SU-DHL-6 (cell line): ENCODE measurements around the gene PDE1A.
"Not testable (repeated sequence)": the region's sequence is repeated elsewhere in the genome, so short reads cannot be mapped to it uniquely, and the experiment has no call there.

ENCODE experiments used
- H2AFZ ChIP-seq: fragments of 200-600 bp; sonication (generic); 2 replicates; pipeline ENCODE4 v1.6.1; 2014; ENCODE audit warnings: low read depth, mild to moderate bottlenecking, moderate library complexity, mixed read lengths, antibody characterized with exemption, low read length; ENCODE audit not compliant: severe bottlenecking
- H3F3A ChIP-seq: fragments of 200-600 bp; shearing (Covaris generic); 2 replicates; pipeline ENCODE4 v1.6.0; 2016; ENCODE audit warnings: antibody characterized with exemption, mild to moderate bottlenecking; ENCODE audit not compliant: insufficient read depth
- H3K27ac ChIP-seq: fragments of 200-600 bp; sonication (generic); 2 replicates; pipeline ENCODE4 v1.5.1; 2016; ENCODE audit warnings: low read depth, mild to moderate bottlenecking, low read length, moderate library complexity, mixed read lengths
- H3K27me3 ChIP-seq: fragments of 200-600 bp; sonication (generic), shearing (Covaris generic); 2 replicates; pipeline ENCODE4 v1.6.0; 2014; ENCODE audit warnings: mild to moderate bottlenecking, low read length
- H3K36me3 ChIP-seq: fragments of 200-600 bp; sonication (generic); 2 replicates; pipeline ENCODE4 v1.6.1; 2014; ENCODE audit warnings: mild to moderate bottlenecking, low read length, mixed read lengths
- H3K4me2 ChIP-seq: fragments of 300-600, 200-600 bp; shearing (Covaris generic), sonication (generic); 2 replicates; pipeline ENCODE4 v1.6.0; 2014; ENCODE audit warnings: low read length, low read depth, mild to moderate bottlenecking; ENCODE audit not compliant: poor library complexity, severe bottlenecking
- H3K4me3 ChIP-seq: fragments of 200-600 bp; sonication (generic); 2 replicates; pipeline ENCODE4 v1.5.1; 2014; ENCODE audit warnings: antibody characterized with exemption, low read length, mild to moderate bottlenecking, mixed read lengths; ENCODE audit not compliant: insufficient read depth, poor library complexity, severe bottlenecking
- H3K79me2 ChIP-seq: fragments of 200-600 bp; sonication (generic); 2 replicates; pipeline ENCODE4 v1.6.1; 2014; ENCODE audit warnings: mild to moderate bottlenecking, low read length, moderate library complexity; ENCODE audit not compliant: insufficient read depth
- H3K9ac ChIP-seq: fragments of 200-600 bp; sonication (generic); 2 replicates; pipeline ENCODE4 v1.7.0; 2014; ENCODE audit warnings: mild to moderate bottlenecking, low read length
- H3K9me2 ChIP-seq: fragments of 200-600 bp; sonication (generic); replicated peaks from 2 replicates; pipeline ENCODE4 v1.6.1; 2014; ENCODE audit warnings: low read length; ENCODE audit not compliant: insufficient read depth
- H3K9me3 ChIP-seq: fragments of 200-600 bp; sonication (generic); 2 replicates; pipeline ENCODE4 v1.6.1; 2014; ENCODE audit warnings: low read length, mixed read lengths; ENCODE audit not compliant: insufficient read depth
- H4K20me1 ChIP-seq: fragments of 200-600 bp; sonication (generic); 2 replicates; pipeline ENCODE4 v1.6.1; 2014; ENCODE audit warnings: low read depth, mild to moderate bottlenecking, antibody characterized with exemption, low read length, moderate library complexity, mixed read lengths
- EZH2phosphoT487 ChIP-seq: fragments of 200-600 bp; sonication (generic), shearing (Covaris generic); conservative IDR thresholded peaks from 2 replicates; pipeline ENCODE4 v1.6.1; 2018; ENCODE audit warnings: mild to moderate bottlenecking, antibody characterized with exemption, low read length, moderate library complexity, mixed read lengths
- TF ChIP-seq, protein P1 (sequence below): fragments of 200-600 bp; sonication (generic); IDR thresholded peaks from one replicate; pipeline ENCODE4 v1.5.1; 2017; ENCODE audit warnings: antibody characterized with exemption, mild to moderate bottlenecking, low read length, moderate library complexity; ENCODE audit not compliant: insufficient read depth, poor library complexity, severe bottlenecking

PDE1A gene

DNA sequence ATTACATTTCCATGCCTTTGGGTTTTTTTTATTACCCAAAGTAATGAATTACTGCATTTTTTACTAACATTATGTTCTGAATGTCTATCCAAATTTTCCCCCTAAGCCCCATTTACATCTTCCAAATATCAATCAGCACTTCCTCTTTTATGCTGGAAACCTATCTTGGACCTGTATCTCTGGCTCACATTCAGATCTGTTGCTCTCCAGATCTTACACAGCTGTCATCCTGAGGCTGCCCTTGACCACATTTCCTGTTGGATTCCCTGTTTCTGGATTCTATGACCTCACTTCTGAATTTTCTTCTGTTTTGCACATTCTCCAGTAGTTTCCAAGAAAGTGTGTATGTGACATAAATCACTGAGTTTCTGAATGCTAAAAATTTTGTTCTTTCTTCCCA lies 146.7 kb downstream of the PDE1A start:
- no peaks in the 10 kb centered on the region for H3K79me2 ChIP-seq
- no peaks in the 10 kb centered on the region for H4K20me1 ChIP-seq
- no peak overlapping the region for H3K4me2 ChIP-seq
- H3K9ac ChIP-seq = no peak overlapping the region
- H3K27me3 ChIP-seq = no peaks in the 10 kb centered on the region
- no peaks in the 10 kb centered on the region for H3K36me3 ChIP-seq
- TF ChIP-seq EZH2phosphoT487 = no peak
- TF ChIP-seq, protein P1, sequence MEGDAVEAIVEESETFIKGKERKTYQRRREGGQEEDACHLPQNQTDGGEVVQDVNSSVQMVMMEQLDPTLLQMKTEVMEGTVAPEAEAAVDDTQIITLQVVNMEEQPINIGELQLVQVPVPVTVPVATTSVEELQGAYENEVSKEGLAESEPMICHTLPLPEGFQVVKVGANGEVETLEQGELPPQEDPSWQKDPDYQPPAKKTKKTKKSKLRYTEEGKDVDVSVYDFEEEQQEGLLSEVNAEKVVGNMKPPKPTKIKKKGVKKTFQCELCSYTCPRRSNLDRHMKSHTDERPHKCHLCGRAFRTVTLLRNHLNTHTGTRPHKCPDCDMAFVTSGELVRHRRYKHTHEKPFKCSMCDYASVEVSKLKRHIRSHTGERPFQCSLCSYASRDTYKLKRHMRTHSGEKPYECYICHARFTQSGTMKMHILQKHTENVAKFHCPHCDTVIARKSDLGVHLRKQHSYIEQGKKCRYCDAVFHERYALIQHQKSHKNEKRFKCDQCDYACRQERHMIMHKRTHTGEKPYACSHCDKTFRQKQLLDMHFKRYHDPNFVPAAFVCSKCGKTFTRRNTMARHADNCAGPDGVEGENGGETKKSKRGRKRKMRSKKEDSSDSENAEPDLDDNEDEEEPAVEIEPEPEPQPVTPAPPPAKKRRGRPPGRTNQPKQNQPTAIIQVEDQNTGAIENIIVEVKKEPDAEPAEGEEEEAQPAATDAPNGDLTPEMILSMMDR = no peak
- no peak overlapping the region for H3K4me3 ChIP-seq
- no peak overlapping the region for H2AFZ ChIP-seq
- peaks cover 8% of the 10 kb centered on the region; the same call in 1 of the 2 replicates for H3K9me3 ChIP-seq
- H3K9me2 ChIP-seq = no peaks in the 10 kb centered on the region
- no peaks in the 10 kb centered on the region for H3F3A ChIP-seq
- no peak overlapping the region for H3K27ac ChIP-seq

DNA sequence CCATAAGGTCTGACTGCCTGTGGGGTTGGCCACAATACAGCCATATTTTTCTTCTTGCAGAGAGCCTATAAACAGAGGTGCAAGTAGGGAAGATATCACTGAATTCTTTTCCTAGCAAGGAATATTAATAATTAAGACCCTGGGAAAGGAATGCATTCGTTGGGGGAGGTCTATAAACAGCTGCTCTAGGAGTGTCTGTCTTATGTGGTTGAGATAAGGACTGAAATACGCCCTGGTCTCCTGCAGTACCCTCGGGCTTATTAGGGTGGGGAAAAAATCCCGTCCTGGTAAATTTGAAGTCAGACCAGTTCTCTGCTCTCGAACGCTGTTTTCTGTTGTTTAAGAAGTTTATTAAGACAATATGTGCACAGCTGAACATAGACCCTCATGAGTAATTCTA lies 150.2 kb downstream of the PDE1A start:
- H3K4me2 ChIP-seq, H3K9me3 ChIP-seq, H3K9me2 ChIP-seq, H3K36me3 ChIP-seq, H3K79me2 ChIP-seq, H3K27me3 ChIP-seq, H4K20me1 ChIP-seq, H3K27ac ChIP-seq, H3K4me3 ChIP-seq, H3K9ac ChIP-seq, H3F3A ChIP-seq, H2AFZ ChIP-seq: not testable (repeated sequence)

DNA sequence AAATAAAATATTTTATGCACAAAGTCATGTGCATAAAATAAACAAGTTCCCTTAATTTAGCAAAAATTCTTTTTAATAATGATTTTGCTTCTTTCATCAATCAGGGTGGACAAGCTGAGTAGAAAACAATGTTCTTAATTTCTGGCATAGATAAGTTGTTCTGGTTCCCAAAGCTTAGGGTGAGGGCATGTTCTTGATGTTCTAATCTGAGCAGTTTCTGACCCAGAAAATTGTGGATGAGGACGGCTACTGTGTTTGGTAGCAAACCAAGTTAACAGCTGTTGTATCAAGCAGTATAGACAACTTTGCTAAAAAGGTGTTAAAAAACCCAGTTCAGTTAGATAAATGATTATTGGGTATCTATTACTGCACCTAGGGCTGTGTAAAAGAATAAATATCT lies 158.9 kb downstream of the PDE1A start:
- TF ChIP-seq, protein P1 = no peak
- no peak for TF ChIP-seq EZH2phosphoT487
- H3K27me3 ChIP-seq = no peaks in the 10 kb centered on the region
- H3K36me3 ChIP-seq = no peaks in the 10 kb centered on the region

DNA sequence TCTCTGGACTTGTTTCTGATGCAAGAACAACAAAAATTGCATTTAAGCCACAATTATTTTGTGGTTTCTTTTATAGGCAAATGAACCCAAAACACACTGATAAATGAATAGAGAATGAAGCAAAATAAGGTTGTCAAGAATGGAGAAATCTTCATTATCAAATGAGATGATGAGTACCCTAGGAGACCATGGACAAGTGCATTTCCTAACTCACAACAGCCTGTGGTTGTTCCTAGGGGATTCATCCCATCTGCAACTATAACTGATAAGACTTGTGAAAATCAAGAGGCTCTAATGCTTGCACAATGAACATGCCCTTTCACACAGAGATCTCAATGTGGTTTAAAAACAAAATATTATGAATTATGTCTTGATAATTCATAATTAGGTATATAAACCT lies 159.9 kb downstream of the PDE1A start:
- no peaks in the 10 kb centered on the region for H4K20me1 ChIP-seq
- no peak overlapping the region for H3K27ac ChIP-seq
- no peak overlapping the region for H3K4me3 ChIP-seq
- H3K36me3 ChIP-seq = no peaks in the 10 kb centered on the region
- H3K9ac ChIP-seq = no peak overlapping the region
- TF ChIP-seq EZH2phosphoT487 = no peak
- TF ChIP-seq, protein P1 = no peak
- H3K9me2 ChIP-seq = no peaks in the 10 kb centered on the region
- H3K27me3 ChIP-seq = no peaks in the 10 kb centered on the region
- H2AFZ ChIP-seq = no peak overlapping the region
- no peak overlapping the region for H3K4me2 ChIP-seq
- no peaks in the 10 kb centered on the region for H3F3A ChIP-seq
- H3K79me2 ChIP-seq = no peaks in the 10 kb centered on the region
- H3K9me3 ChIP-seq = no peaks in the 10 kb centered on the region

More for the DNA sequence above, 158.9 kb downstream of the PDE1A start:
- H3K9me3 ChIP-seq = no peaks in the 10 kb centered on the region
- H3K4me2 ChIP-seq = no peak overlapping the region
- no peak overlapping the region for H3K4me3 ChIP-seq
- no peaks in the 10 kb centered on the region for H3K9me2 ChIP-seq
- H2AFZ ChIP-seq = no peak overlapping the region
- no peaks in the 10 kb centered on the region for H4K20me1 ChIP-seq
- no peaks in the 10 kb centered on the region for H3F3A ChIP-seq
- no peaks in the 10 kb centered on the region for H3K79me2 ChIP-seq
- no peak overlapping the region for H3K9ac ChIP-seq
- H3K27ac ChIP-seq = no peak overlapping the region
